GM21515 (cell line): ENCODE results near the gene SSBP3.

Experiments used
- ATAC-seq: cut with Tn5 transposase; IDR thresholded peaks from one replicate; pipeline ENCODE4 v1.9.1; 2021; ENCODE audit not compliant: unreplicated experiment

Gene SSBP3

GRCh38 chr1:54312796-54313316 is 93.3 kb downstream of the SSBP3 start:
- ATAC-seq = no peak

- ATAC-seq = no peak
These were observed 94.7 kb downstream of the SSBP3 start for GRCh38 chr1:54311506-54311905.

- no peak for ATAC-seq
These were observed 95.5 kb downstream of the SSBP3 start for GRCh38 chr1:54310439-54311328.

- ATAC-seq = no peak
These were observed 96.4 kb downstream of the SSBP3 start for GRCh38 chr1:54309631-54310366.

GRCh38 chr1:54307305-54307704 is 98.9 kb downstream of the SSBP3 start:
- ATAC-seq = no peak

GRCh38 chr1:54305906-54306514 is 100.2 kb downstream of the SSBP3 start:
- no peak for ATAC-seq

- no peak for ATAC-seq
These were observed 101.7 kb downstream of the SSBP3 start for GRCh38 chr1:54304518-54304917.

- ATAC-seq = no peak
These were observed 103.0 kb downstream of the SSBP3 start for GRCh38 chr1:54302951-54303843.

- ATAC-seq = no peak
These were observed 103.6 kb downstream of the SSBP3 start for GRCh38 chr1:54302549-54302948.

GRCh38 chr1:54301497-54301896 is 104.7 kb downstream of the SSBP3 start:
- ATAC-seq = no peak

GRCh38 chr1:54300401-54300800 is 105.8 kb downstream of the SSBP3 start:
- ATAC-seq = no peak

GRCh38 chr1:54299037-54299436 is 107.2 kb downstream of the SSBP3 start:
- no peak for ATAC-seq

GRCh38 chr1:54298284-54299033 is 107.7 kb downstream of the SSBP3 start:
- ATAC-seq = no peak

- ATAC-seq = no peak
These were observed 108.5 kb downstream of the SSBP3 start for GRCh38 chr1:54297596-54298283.

GRCh38 chr1:54296666-54297065 is 109.5 kb downstream of the SSBP3 start:
- ATAC-seq = no peak

GRCh38 chr1:54294887-54295286 is 111.3 kb downstream of the SSBP3 start:
- ATAC-seq = no peak

GRCh38 chr1:54292002-54292911 is 113.9 kb downstream of the SSBP3 start:
- ATAC-seq = no peak
